ENCODE results near the gene COLEC11.
A peak's percentile ranks its signal among the peaks of the same experiment; 100 is the strongest.
"Not testable (repeated sequence)": the region's sequence is repeated elsewhere in the genome, so short reads cannot be mapped to it uniquely, and the experiment has no call there.

COLEC11 gene

GRCh38 chr2:3594493-3595281 is at the start of gene COLEC11:
COLEC11 (plus strand) TSS chr2:3595112; CDS start chr2:3604341, 9,229 bp downstream.
- H3K4me3 ChIP-seq: no peak within 1 kb of the TSS
- in situ Hi-C loops (cut with MboI; ENCODE audit: low sequenced_read_pairs): no loop called here
- no peaks in the 10 kb centered on the region for H3K9me3 ChIP-seq
- H3K4me1 ChIP-seq: no peaks in the 10 kb centered on the region
- no peaks in the 10 kb centered on the region for H3K36me3 ChIP-seq (replicated peaks)
- peaks cover 3% of the 10 kb centered on the region; the same call in 1 of the 2 replicates for H3K27me3 ChIP-seq (ENCODE audit: low read depth)
- DNase-seq (ENCODE audit: low spot score in 2 of 2): no peak

- Histone ChIP-seq H3K4me3 (no peak overlapping the region), H3K4me1 (no peaks in the 10 kb centered on the region), H3K9me3 (no peaks in the 10 kb centered on the region), H3K36me3 (replicated peaks) (peaks cover 87% of the 10 kb centered on the region), H3K27me3 (ENCODE audit: low read depth) (no peaks in the 10 kb centered on the region)
- DNase-seq (ENCODE audit: low spot score in 2 of 2): no peak
- in situ Hi-C loops (cut with MboI; ENCODE audit: low sequenced_read_pairs): no loop called here
Measured at GRCh38 chr2:3545788-3546478, 49.0 kb upstream of the COLEC11 start.

DNA sequence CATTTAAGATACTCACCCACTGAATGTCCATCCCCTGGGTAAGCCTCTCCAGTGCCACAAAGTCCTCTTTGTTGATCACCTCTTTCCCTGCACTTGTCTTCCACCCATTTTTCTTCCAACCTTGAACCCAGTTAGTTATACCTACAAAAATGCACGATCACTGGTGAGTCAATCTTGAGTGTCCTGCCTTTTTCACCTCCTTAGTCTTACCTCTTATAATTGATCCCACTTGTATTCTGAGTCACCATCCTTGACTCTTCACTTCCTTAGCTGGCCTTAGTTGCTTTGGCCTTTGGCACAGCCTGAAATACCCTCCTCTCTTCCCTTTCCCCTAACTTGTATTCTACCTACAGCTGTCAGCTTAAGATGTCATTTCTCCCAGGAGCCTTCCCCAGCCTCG is 47.0 kb upstream of the COLEC11 start:
- DNase-seq (ENCODE audit: low spot score in 2 of 2): no peak
- Histone ChIP-seq H3K36me3 (replicated peaks) (peaks cover 86% of the 10 kb centered on the region), H3K4me3 (no peak overlapping the region), H3K4me1 (no peaks in the 10 kb centered on the region), H3K9me3 (no peaks in the 10 kb centered on the region), H3K27me3 (ENCODE audit: low read depth) (no peaks in the 10 kb centered on the region)
- in situ Hi-C loops (cut with MboI; ENCODE audit: low sequenced_read_pairs): no loop called here

GRCh38 chr2:3553946-3554345 is 41.0 kb upstream of the COLEC11 start:
- Histone ChIP-seq H3K4me3 (no peak overlapping the region), H3K4me1 (peaks cover 5% of the 10 kb centered on the region), H3K9me3 (no peaks in the 10 kb centered on the region), H3K27me3 (ENCODE audit: low read depth) (no peaks in the 10 kb centered on the region), H3K36me3 (replicated peaks) (peaks cover 73% of the 10 kb centered on the region)
- DNase-seq (ENCODE audit: low spot score in 2 of 2): no peak
- in situ Hi-C loops (cut with MboI; ENCODE audit: low sequenced_read_pairs): no loop called here

DNA sequence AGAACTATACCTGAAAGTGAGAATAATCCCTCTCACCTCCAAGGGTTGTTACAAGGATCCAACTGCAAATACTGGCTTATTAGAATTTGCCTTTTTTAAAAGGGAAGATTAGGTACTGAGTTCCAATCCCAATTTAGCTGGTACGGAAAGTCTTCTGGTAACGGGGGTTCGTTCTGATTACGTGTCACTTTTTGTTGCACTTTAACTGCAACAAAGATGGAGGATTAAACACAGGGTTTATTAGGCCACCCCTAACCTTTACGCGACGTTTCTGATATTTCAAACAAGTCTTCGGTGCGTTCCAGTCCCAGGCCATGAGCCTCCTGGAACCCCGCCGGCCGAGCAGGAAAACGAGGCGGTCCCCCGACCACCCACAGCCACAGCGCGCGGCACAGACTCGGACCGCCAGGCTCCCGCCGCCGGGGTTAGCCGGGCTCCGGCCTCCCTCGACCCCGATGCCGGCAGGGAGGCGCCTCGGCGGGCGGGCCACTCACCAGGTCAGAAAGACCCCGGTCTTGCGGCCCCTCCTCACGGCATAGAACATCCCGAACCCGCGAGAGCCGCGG is 37.2 kb upstream of the COLEC11 start:
- in situ Hi-C loops (cut with MboI; ENCODE audit: low sequenced_read_pairs): no loop called here
- Histone ChIP-seq H3K4me3 (peak overlapping the region; percentile 99), H3K9me3 (no peaks in the 10 kb centered on the region), H3K36me3 (replicated peaks) (peaks cover 50% of the 10 kb centered on the region), H3K4me1 (peaks cover 7% of the 10 kb centered on the region), H3K27me3 (ENCODE audit: low read depth) (no peaks in the 10 kb centered on the region)
- DNase-seq (ENCODE audit: low spot score in 2 of 2): no peak

DNA sequence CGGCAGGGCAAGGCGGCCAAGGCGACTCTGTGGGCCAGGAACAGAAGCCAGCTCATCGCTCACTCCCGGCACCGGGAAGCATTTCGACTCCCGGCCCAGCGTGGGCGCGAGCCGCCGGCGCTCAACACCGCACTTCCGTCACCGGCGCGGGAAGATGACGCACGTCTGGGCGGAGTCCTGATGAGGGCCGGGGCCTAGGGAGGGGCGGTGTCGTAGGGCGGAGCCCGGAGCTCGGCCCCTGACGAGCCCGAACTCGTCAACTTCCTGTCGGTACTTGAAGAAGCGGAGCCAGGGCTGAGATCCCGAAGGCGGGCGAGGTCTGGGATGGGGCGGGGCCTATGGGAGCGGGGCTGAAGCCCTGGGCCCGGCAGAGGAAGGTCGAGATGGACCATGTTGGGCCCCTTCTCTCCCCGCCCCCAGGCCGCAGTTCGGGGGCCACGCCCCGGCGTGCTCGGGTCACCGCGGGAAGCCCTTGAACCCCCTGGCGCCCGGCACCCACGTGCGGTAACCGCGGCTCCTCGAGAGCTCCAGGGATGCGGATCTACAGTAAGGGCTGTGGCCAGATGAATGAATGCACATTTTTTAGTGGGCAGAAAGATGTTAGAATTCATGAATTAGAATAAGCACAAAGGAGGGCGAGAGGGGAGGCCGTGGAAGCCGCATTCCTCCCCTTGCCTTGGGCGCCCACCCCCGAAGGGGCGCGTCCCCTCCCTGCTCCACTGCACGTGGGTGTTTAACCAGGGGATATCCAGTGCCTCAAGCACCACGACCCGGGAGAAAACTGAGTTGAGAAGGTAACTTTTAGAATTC is 36.5 kb upstream of the COLEC11 start, which contains the start of gene RNASEH1:
Gene RNASEH1 (minus strand): TSS at position 129 of the 810 bp plus-strand sequence. CDS start 73 bp downstream, at position 56.
- Histone ChIP-seq H3K9me3 (no peaks in the 10 kb centered on the region), H3K4me1 (peaks cover 7% of the 10 kb centered on the region), H3K4me3 (peak within 1 kb of the TSS; percentile 99), H3K27me3 (ENCODE audit: low read depth) (no peaks in the 10 kb centered on the region), H3K36me3 (replicated peaks) (peaks cover 43% of the 10 kb centered on the region)
- DNase-seq (ENCODE audit: low spot score in 2 of 2): peak; percentile 98 to 99
- in situ Hi-C loops (cut with MboI; ENCODE audit: low sequenced_read_pairs): no loop called here

- H3K27me3 ChIP-seq (ENCODE audit: low read depth): no peaks in the 10 kb centered on the region
- H3K4me1 ChIP-seq: peaks cover 5% of the 10 kb centered on the region
- DNase-seq (ENCODE audit: low spot score in 2 of 2): no peak
- no peaks in the 10 kb centered on the region for H3K9me3 ChIP-seq
- H3K4me3 ChIP-seq: no peak overlapping the region
- in situ Hi-C loops (cut with MboI; ENCODE audit: low sequenced_read_pairs): no loop called here
- peaks cover 6% of the 10 kb centered on the region; the same call in 1 of the 2 replicates for H3K36me3 ChIP-seq (replicated peaks)
Measured at GRCh38 chr2:3563521-3563976, 31.4 kb upstream of the COLEC11 start.

GRCh38 chr2:3565117-3565516 is 29.8 kb upstream of the COLEC11 start:
- Histone ChIP-seq H3K4me1 (no peaks in the 10 kb centered on the region), H3K36me3 (replicated peaks) (peaks cover 6% of the 10 kb centered on the region; the same call in 1 of the 2 replicates), H3K27me3 (ENCODE audit: low read depth) (no peaks in the 10 kb centered on the region), H3K4me3 (no peak overlapping the region), H3K9me3 (no peaks in the 10 kb centered on the region)
- no peak for DNase-seq (ENCODE audit: low spot score in 2 of 2)
- in situ Hi-C loops (cut with MboI; ENCODE audit: low sequenced_read_pairs): no loop called here

- in situ Hi-C loops (cut with MboI; ENCODE audit: low sequenced_read_pairs): no loop called here
- Histone ChIP-seq H3K27me3 (ENCODE audit: low read depth) (no peaks in the 10 kb centered on the region), H3K36me3 (replicated peaks) (peaks cover 6% of the 10 kb centered on the region; the same call in 1 of the 2 replicates), H3K4me1 (no peaks in the 10 kb centered on the region), H3K4me3 (no peak overlapping the region), H3K9me3 (no peaks in the 10 kb centered on the region)
- no peak for DNase-seq (ENCODE audit: low spot score in 2 of 2)
Measured at GRCh38 chr2:3566806-3567205, 28.1 kb upstream of the COLEC11 start.

GRCh38 chr2:3569656-3570055 is 25.3 kb upstream of the COLEC11 start:
- H3K9me3 ChIP-seq; H3K4me3 ChIP-seq; H3K4me1 ChIP-seq; H3K36me3 ChIP-seq (replicated peaks); in situ Hi-C loops (cut with MboI; ENCODE audit: low sequenced_read_pairs); H3K27me3 ChIP-seq (ENCODE audit: low read depth); DNase-seq (ENCODE audit: low spot score in 2 of 2): not testable (repeated sequence)

GRCh38 chr2:3571284-3571683 is 23.6 kb upstream of the COLEC11 start:
- no peak overlapping the region for H3K4me3 ChIP-seq
- no peaks in the 10 kb centered on the region for H3K27me3 ChIP-seq (ENCODE audit: low read depth)
- H3K9me3 ChIP-seq: no peaks in the 10 kb centered on the region
- peaks cover 7% of the 10 kb centered on the region for H3K4me1 ChIP-seq
- in situ Hi-C loops (cut with MboI; ENCODE audit: low sequenced_read_pairs): no loop called here
- H3K36me3 ChIP-seq (replicated peaks): peaks cover 10% of the 10 kb centered on the region
- DNase-seq (ENCODE audit: low spot score in 2 of 2): no peak

DNA sequence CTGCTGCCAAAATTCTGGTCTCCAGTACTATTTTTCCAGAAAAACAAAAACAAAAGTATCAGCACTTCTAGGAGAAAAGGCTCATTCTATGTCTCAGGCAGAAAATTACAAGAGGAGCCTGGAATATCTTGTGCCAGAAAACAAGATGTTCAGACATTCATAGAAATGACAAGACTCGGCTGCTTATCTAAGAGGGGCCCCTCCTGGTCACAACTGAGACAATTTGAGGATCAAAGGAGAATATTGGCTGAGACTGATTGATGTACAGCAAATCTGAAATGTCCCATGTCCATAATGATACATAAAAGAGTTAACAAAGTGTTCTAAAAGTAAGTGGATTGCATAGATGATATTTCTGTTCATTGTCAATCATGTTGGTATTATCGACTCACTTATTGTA is 22.3 kb upstream of the COLEC11 start:
- peaks cover 23% of the 10 kb centered on the region for H3K36me3 ChIP-seq (replicated peaks)
- in situ Hi-C loops (cut with MboI; ENCODE audit: low sequenced_read_pairs): no loop called here
- no peaks in the 10 kb centered on the region for H3K27me3 ChIP-seq (ENCODE audit: low read depth)
- H3K4me1 ChIP-seq: peaks cover 16% of the 10 kb centered on the region
- DNase-seq (ENCODE audit: low spot score in 2 of 2): no peak
- no peak overlapping the region for H3K4me3 ChIP-seq
- H3K9me3 ChIP-seq: no peaks in the 10 kb centered on the region

DNA sequence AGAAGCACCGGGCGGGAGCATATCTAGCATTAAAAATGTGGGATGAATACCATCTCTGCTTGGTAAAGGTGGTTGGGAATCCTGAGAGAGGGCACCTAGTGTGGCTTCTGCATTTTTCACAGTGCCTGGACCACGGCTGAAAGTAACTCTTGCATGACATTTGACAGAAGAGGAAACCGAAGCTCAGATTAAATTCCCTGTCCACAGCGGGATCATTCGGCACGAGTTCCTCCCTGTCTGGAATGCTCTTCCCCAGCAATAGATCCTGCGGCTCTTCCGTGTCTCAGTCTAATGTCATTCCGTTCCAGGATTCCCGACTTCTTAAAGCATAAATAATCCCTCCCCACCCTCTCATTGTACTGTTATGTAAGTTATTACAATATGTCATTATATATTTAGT is 20.8 kb upstream of the COLEC11 start:
- Histone ChIP-seq H3K4me1 (peaks cover 30% of the 10 kb centered on the region), H3K36me3 (replicated peaks) (peaks cover 39% of the 10 kb centered on the region), H3K9me3 (no peaks in the 10 kb centered on the region), H3K27me3 (ENCODE audit: low read depth) (no peaks in the 10 kb centered on the region), H3K4me3 (peak overlapping the region; percentile 87; the same call in 1 of the 2 replicates)
- in situ Hi-C loops (cut with MboI; ENCODE audit: low sequenced_read_pairs): no loop called here
- DNase-seq (ENCODE audit: low spot score in 2 of 2): no peak

All from HAP-1 (cell line).